ENCODE measurements around the gene MED6. TPM values are rescaled to one million over a fixed set of nuclear protein-coding genes. Genes with fewer than 3 reads are reported as not detected.

The MED6 gene
- total and polyA plus RNA-seq, 10 donors, result 15.2 to 55.7 (median 40.9) TPM

GRCh38 chr14:70645892-70646291 is 45.4 kb upstream of the MED6 start:
- peak overlapping the region in 2 of 8 donors; percentile 5 to 96 for H3K27ac ChIP-seq
- no peak overlapping the region for H3K4me3 ChIP-seq
- TF ChIP-seq POLR2AphosphoS5 (IDR thresholded peaks at IDR 0.05) (no peak), CTCF (IDR thresholded peaks at IDR 0.05 in 8 of 11, conservative IDR thresholded peaks at IDR 0.05 in 3 of 11) (no peak)
- peaks cover 0 to 9% (median 0%) of the 10 kb centered on the region in 6 donors for H3K36me3 ChIP-seq
- peaks cover 0 to 29% (median 0%) of the 10 kb centered on the region in 7 donors for H3K27me3 ChIP-seq (replicated peaks in 1 of 7)
- 81 to 97% (median 91%) methylated on average over 6 of the region's 6 CpGs for WGBS, 5 donors
- intact Hi-C loops (cut with DNase I; ENCODE audit: low total_unique reads), result no loop called here
- H3K9me3 ChIP-seq, result no peaks in the 10 kb centered on the region
- no peak for DNase-seq
- peaks cover 10 to 77% (median 57%) of the 10 kb centered on the region in 6 donors for H3K4me1 ChIP-seq

GRCh38 chr14:70643967-70644366 is 43.5 kb upstream of the MED6 start:
- H3K27me3 ChIP-seq (replicated peaks in 1 of 7), result peaks cover 0 to 37% (median 0%) of the 10 kb centered on the region in 7 donors
- no peak for TF ChIP-seq CTCF (IDR thresholded peaks at IDR 0.05 in 8 of 11, conservative IDR thresholded peaks at IDR 0.05 in 3 of 11)
- WGBS, 5 donors, result 67 to 83% (median 69%) methylated on average over 5 of the region's 5 CpGs
- intact Hi-C loops (cut with DNase I; ENCODE audit: low total_unique reads), result no loop called here
- no peaks in the 10 kb centered on the region for H3K36me3 ChIP-seq
- H3K4me3 ChIP-seq, result peak overlapping the region in 6 of 8 donors; percentile 59 to 94 (median 75)
- peaks cover 10 to 87% (median 67%) of the 10 kb centered on the region in 6 donors for H3K4me1 ChIP-seq
- peak overlapping the region; percentile 62 to 96 (median 90) for H3K27ac ChIP-seq
- no peak for DNase-seq
- no peaks in the 10 kb centered on the region for H3K9me3 ChIP-seq

- Histone ChIP-seq H3K27me3 (replicated peaks in 1 of 7) (peaks cover 0 to 37% (median 0%) of the 10 kb centered on the region in 7 donors), H3K4me1 (peaks cover 10 to 78% (median 56%) of the 10 kb centered on the region in 6 donors), H3K36me3 (no peaks in the 10 kb centered on the region), H3K9me3 (no peaks in the 10 kb centered on the region), H3K4me3 (peak overlapping the region; percentile 59 to 94 (median 75)), H3K27ac (peak overlapping the region; percentile 72 to 96 (median 90))
- WGBS, 5 donors, result 1 to 4% (median 2%) methylated on average over 22 to 51 of the region's 51 CpGs
- DNase-seq, result peak; percentile 91
- peak in 1 of 3 donors; percentile 18 for TF ChIP-seq POLR2A (IDR thresholded peaks at IDR 0.05)
- TF ChIP-seq CTCF (IDR thresholded peaks at IDR 0.05 in 8 of 11, conservative IDR thresholded peaks at IDR 0.05 in 3 of 11), result no peak
- peak; percentile 70 to 82 (median 75) for TF ChIP-seq POLR2AphosphoS5 (IDR thresholded peaks at IDR 0.05)
- intact Hi-C loops (cut with DNase I; ENCODE audit: low total_unique reads), result no loop called here
Measured at GRCh38 chr14:70642303-70643235, 42.1 kb upstream of the MED6 start.

Measured in spleen (tissue), 11 donors.